Smooth muscle cell (in vitro differentiated cells): ENCODE measurements around the gene MAP4K4. TPM values are rescaled to one million over a fixed set of nuclear protein-coding genes. Genes with fewer than 3 reads are reported as not detected.
"Not testable (repeated sequence)": the region's sequence is repeated elsewhere in the genome, so short reads cannot be mapped to it uniquely, and the experiment has no call there.

Experiments used
- DNase-seq: peaks from one replicate; lab custom pipeline; 2025; ENCODE audit not compliant: unreplicated experiment; lab: John Stamatoyannopoulos, UW
- H2AFZ ChIP-seq: fragments of 200-600 bp; sonication (generic); 2 replicates; pipeline ENCODE4 v1.6.0; 2016; ENCODE audit warnings: antibody characterized with exemption, low read depth, mild to moderate bottlenecking
- H3F3A ChIP-seq: fragments of 200-600 bp; sonication (generic); 2 replicates; pipeline ENCODE4 v1.6.0; 2017; ENCODE audit warnings: antibody characterized with exemption, low read depth
- H3K27ac ChIP-seq: fragments of 200-600 bp; sonication (generic); 2 replicates; pipeline ENCODE4 v1.5.1; 2016; ENCODE audit warnings: low read depth, mild to moderate bottlenecking
- H3K27me3 ChIP-seq: fragments of 200-600 bp; sonication (generic); 2 replicates; pipeline ENCODE4 v1.6.1; 2016; ENCODE audit warnings: low read depth, mild to moderate bottlenecking
- H3K36me3 ChIP-seq: fragments of 200-600 bp; sonication (generic); 2 replicates; pipeline ENCODE4 v1.5.1; 2016; ENCODE audit warnings: low read depth
- H3K4me1 ChIP-seq: fragments of 200-600 bp; sonication (generic); 2 replicates; pipeline ENCODE4 v1.5.1; 2016; ENCODE audit warnings: low read depth
- H3K4me2 ChIP-seq: fragments of 200-600 bp; sonication (generic); 2 replicates; pipeline ENCODE4 v1.6.0; 2016; ENCODE audit warnings: mild to moderate bottlenecking
- H3K4me3 ChIP-seq: fragments of 200-600 bp; sonication (generic); 2 replicates; pipeline ENCODE4 v1.5.1; 2016; ENCODE audit warnings: mild to moderate bottlenecking
- H3K79me2 ChIP-seq: fragments of 200-600 bp; sonication (generic); 2 replicates; pipeline ENCODE4 v1.6.0; 2016; ENCODE audit warnings: low read depth, mild to moderate bottlenecking
- H3K9ac ChIP-seq: fragments of 200-600 bp; sonication (generic); 2 replicates; pipeline ENCODE4 v1.6.0; 2016; ENCODE audit warnings: low read depth
- H3K9me3 ChIP-seq: fragments of 200-600 bp; sonication (generic); replicated peaks from 2 replicates; pipeline ENCODE4 v1.5.1; 2016; ENCODE audit warnings: low read depth
- H4K20me1 ChIP-seq: fragments of 200-600 bp; sonication (generic); 2 replicates; pipeline ENCODE4 v1.6.0; 2016; ENCODE audit warnings: low read depth
- WGBS: methylation state at CpG from one replicate; pipeline ENCODE4 v1.1.7; 2016; ENCODE audit warnings: low lambda C conversion rate; 5-methylcytosine and 5-hydroxymethylcytosine counted together
- polyA plus RNA-seq: library from polyadenylated mRNA; unstranded; fragments of >200 nt; fragmentation: Nextera tagmentation; extraction: Ambion mirVana; gene quantifications from 2 replicates; pipeline ENCODE4 v1.2.1, GENCODE V29; 2016
- total RNA-seq: library from RNA; depleted of rRNA; stranded (reverse); fragments of >200 nt; gene quantifications from 2 replicates; pipeline ENCODE4 v1.2.3, GENCODE V29; 2014
- TF ChIP-seq, protein P1 (sequence below): fragments of 200-600 bp; sonication (generic); IDR thresholded peaks from 2 replicates; pipeline ENCODE4 v1.5.1; 2017; ENCODE audit warnings: borderline replicate concordance, mild to moderate bottlenecking, antibody characterized with exemption; ENCODE audit not compliant: insufficient read depth, poor library complexity, severe bottlenecking

Gene MAP4K4
- total and polyA plus RNA-seq, 2 experiments from 2014 or later = 68.9 to 107 TPM

DNA sequence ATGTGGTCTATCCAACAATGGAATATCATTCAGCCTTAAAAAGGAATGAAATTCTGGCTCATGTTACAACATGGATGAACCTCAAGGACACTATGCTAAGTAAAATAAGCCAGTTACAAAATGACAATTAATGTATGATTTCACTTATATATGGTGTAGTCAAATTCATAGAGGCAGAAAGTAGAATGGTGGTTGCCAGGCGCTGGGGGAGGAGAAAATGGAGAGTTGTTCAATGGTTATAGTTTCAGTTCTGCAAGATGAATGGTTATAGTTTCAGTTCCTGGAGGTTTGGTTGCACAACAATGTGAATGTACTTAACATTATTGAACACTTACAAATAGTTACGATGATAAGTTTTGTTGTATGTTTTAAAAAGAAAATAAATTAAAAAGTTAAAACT is 215.0 kb downstream of the MAP4K4 start:
- Histone ChIP-seq H2AFZ (no peak overlapping the region), H3K9me3 (peaks cover 5% of the 10 kb centered on the region), H3K27ac (no peak overlapping the region), H3K9ac (no peak overlapping the region), H3K27me3 (no peaks in the 10 kb centered on the region), H3K4me1 (no peaks in the 10 kb centered on the region), H3F3A (no peaks in the 10 kb centered on the region), H3K79me2 (no peaks in the 10 kb centered on the region), H4K20me1 (no peaks in the 10 kb centered on the region), H3K4me2 (no peak overlapping the region), H3K4me3 (no peak overlapping the region), H3K36me3 (no peaks in the 10 kb centered on the region)
- TF ChIP-seq, protein P1, sequence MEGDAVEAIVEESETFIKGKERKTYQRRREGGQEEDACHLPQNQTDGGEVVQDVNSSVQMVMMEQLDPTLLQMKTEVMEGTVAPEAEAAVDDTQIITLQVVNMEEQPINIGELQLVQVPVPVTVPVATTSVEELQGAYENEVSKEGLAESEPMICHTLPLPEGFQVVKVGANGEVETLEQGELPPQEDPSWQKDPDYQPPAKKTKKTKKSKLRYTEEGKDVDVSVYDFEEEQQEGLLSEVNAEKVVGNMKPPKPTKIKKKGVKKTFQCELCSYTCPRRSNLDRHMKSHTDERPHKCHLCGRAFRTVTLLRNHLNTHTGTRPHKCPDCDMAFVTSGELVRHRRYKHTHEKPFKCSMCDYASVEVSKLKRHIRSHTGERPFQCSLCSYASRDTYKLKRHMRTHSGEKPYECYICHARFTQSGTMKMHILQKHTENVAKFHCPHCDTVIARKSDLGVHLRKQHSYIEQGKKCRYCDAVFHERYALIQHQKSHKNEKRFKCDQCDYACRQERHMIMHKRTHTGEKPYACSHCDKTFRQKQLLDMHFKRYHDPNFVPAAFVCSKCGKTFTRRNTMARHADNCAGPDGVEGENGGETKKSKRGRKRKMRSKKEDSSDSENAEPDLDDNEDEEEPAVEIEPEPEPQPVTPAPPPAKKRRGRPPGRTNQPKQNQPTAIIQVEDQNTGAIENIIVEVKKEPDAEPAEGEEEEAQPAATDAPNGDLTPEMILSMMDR = no peak
- WGBS = 96% methylated on average over 2 of the region's 2 CpGs
- DNase-seq = no peak

DNA sequence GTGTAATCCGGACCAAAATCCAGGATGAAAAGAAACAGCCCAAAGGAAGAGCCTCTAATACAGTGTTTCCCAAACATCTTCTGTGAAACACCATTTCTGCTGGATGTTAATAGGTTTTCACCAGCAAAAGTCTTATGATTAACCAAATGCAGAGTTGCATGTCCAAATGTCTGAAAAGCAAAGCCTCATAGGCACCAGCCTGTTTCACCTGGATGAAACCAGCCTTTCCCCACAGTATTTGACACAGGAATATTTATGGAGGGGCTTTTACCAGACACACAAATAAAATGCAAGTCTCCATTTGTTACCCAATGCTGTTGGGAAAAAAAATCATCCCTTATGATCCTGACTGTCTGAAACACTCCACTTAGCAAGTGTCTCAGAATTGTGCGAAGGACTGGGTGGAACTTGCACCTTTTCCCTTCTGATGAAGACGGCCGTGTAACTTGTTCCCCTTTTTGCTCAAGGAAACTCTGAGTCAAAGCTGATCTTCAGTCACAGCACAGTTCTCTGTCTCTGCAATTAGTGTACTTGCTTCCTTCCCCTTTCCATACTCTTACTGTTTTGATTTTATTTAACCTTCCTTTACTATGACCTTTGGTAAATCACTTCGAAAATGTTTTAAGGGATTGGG is 223.9 kb downstream of the MAP4K4 start:
- Histone ChIP-seq H3K36me3 (no peaks in the 10 kb centered on the region), H3K4me1 (no peaks in the 10 kb centered on the region), H2AFZ (no peak overlapping the region), H3K27ac (no peak overlapping the region), H3K9ac (no peak overlapping the region), H3K4me2 (no peak overlapping the region), H4K20me1 (no peaks in the 10 kb centered on the region), H3F3A (no peaks in the 10 kb centered on the region), H3K4me3 (no peak overlapping the region), H3K79me2 (no peaks in the 10 kb centered on the region), H3K9me3 (no peaks in the 10 kb centered on the region), H3K27me3 (no peaks in the 10 kb centered on the region)
- WGBS = 92% methylated on average over 5 of the region's 5 CpGs
- TF ChIP-seq, protein P1 = no peak
- no peak for DNase-seq

DNA sequence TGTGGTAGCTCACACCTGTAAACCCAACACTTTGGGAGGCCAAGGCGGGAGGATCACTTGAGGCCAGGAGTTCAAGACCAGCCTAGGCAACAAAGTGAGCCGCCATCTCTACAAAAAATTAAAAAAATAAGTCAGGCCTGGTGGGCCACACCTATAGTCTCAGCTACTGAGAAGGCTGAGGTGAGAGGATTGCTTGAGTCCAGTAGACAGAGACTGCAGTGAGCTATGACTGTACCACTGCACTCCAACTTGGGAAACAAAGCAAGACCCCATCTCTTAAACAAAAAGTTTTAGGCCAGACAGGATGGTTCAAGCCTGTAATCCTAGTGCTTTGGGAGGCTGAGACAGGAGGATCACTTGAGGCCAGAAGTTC is 224.4 kb downstream of the MAP4K4 start:
- Histone ChIP-seq H3K4me2 (no peak overlapping the region), H4K20me1 (no peaks in the 10 kb centered on the region), H3K9me3 (no peaks in the 10 kb centered on the region), H3K27ac (no peak overlapping the region), H3K4me1 (no peaks in the 10 kb centered on the region), H3K36me3 (no peaks in the 10 kb centered on the region), H3K9ac (no peak overlapping the region), H2AFZ (no peak overlapping the region), H3K27me3 (no peaks in the 10 kb centered on the region), H3F3A (no peaks in the 10 kb centered on the region), H3K4me3 (no peak overlapping the region), H3K79me2 (no peaks in the 10 kb centered on the region)
- TF ChIP-seq, protein P1 = no peak
- DNase-seq = no peak
- WGBS = 97% methylated on average over 2 of the region's 2 CpGs

DNA sequence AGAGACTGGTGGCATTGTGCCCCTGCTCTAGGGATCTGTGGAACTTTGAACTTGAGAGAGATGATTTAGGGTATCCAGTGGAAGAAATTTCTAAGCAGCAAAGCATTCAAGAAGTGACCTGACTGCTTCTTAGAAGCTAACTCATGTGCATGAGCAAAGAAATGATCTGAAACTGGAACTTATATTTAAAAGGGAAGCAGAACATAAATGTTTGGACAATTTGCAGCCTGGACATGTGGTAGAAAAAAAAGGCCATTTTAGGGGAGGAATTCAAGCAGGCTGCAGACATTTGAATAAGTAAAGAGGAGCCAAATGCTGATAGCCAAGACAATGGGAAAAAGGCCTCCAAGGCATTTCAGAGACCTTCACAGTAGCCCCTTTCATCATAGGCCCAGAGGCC is 226.8 kb downstream of the MAP4K4 start:
- not testable (repeated sequence) for H3K9ac ChIP-seq, H2AFZ ChIP-seq, H4K20me1 ChIP-seq, H3K36me3 ChIP-seq, H3F3A ChIP-seq, H3K4me2 ChIP-seq, H3K9me3 ChIP-seq, H3K79me2 ChIP-seq, H3K4me1 ChIP-seq, H3K27me3 ChIP-seq, H3K27ac ChIP-seq, DNase-seq, H3K4me3 ChIP-seq
